Brain pericyte (primary cell): Measurements from ENCODE around the gene SYNPR.

Experiments
- DNase-seq: peaks from one replicate; pipeline ENCODE4 v3.0.0-alpha.2; 2012; ENCODE audit warnings: low read depth, low spot score

Gene SYNPR

GRCh38 chr3:63538919-63539318 lies 260.8 kb downstream of the SYNPR start:
- no peak for DNase-seq

DNA sequence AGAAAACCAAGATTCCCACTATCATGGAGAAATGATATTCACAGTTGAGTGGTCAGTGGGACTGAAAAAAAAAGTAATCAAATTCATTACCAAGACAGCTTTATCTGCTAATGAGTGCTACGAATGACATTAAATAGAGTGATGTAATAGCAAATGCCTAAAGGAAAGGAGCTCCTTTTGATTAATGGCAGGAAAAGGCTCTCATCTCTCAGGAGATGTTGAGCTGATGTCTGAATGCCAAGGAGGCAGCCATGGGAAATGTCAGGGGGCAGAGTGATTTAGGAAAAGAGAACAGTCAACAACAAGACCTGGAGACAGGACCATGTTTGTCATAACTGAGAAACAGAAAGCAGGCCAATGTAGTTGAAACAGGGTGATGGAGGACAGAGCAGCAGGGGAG lies 277.7 kb downstream of the SYNPR start:
- DNase-seq = no peak

DNA sequence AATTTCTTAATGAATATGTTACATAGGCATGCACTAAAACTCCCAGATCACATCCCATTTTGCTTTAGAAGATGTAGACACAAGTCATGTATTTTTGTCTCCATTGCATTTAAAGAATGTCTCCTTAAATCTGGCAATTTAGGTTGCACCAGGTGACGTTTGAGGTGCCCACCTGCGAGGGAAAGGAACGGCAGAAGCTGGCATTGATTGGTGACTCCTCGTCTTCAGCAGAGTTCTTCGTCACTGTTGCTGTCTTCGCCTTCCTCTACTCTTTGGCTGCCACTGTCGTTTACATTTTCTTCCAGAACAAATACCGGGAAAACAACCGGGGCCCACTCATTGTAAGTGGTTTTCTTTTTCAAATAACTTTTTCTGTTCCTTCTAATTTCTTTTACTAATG lies 278.3 kb downstream of the SYNPR start:
- DNase-seq = no peak

- no peak for DNase-seq
These were observed 279.8 kb downstream of the SYNPR start for GRCh38 chr3:63557912-63558311.

- no peak for DNase-seq
These were observed 281.8 kb downstream of the SYNPR start for GRCh38 chr3:63559884-63560283.

GRCh38 chr3:63561879-63562278 lies 283.8 kb downstream of the SYNPR start:
- DNase-seq = no peak

GRCh38 chr3:63562323-63562722 lies 284.2 kb downstream of the SYNPR start:
- no peak for DNase-seq

DNA sequence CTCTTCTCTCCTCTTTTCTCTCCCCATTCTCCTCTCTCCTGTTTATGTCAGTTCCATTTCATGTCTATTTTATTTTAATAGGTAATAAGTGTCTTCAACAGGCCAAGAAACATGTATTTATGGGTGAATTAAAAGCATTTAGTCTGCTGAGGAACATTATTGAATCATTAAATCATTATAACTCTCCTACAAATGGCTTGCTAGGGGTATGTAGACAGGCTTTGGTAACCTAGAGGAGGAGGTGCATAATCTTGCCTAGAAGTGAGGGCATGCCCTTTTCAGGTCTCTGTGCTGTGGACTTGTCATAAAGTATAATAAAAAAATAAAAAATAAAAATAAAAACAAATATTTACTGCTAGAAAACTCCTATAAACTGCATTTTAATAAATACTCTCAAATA lies 285.5 kb downstream of the SYNPR start:
- DNase-seq = no peak

DNA sequence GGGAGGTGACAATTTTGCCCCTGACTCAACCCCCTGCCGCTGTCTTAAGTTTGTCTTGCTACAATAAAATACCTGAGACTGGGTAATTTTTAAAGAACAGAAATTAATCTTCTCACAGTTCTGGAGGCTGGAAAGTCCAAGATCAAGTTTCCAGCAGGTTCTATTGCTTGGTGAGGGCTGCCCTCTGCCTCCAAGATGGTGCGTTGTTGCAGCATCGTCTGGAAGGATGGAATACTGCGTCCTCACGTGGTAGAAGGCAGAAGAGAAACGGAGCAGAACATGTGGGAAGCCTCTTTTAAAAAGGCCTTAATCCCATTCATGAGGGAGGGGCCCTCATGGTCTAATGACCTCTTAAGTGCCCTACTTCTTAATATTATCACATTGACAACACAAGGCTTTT lies 287.1 kb downstream of the SYNPR start:
- DNase-seq = no peak

DNA sequence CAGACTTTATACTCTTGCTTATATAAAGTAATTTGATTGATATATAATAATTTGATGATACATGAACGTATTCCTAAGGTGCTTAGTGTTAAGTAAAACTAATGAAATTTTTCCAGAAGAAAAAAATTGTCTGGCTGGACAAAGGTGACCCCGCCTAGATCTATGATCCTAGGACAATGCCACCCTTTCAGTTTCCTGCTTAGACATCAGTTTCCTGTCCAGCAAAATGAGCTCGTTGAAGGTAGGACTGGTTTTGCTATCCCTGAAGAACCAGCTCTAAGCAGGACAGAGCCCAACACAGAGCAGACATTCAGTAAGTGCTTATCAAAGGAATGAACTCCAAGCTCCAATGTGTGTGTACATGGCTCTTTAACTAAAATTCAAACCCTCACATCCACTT lies 293.6 kb downstream of the SYNPR start:
- no peak for DNase-seq

DNA sequence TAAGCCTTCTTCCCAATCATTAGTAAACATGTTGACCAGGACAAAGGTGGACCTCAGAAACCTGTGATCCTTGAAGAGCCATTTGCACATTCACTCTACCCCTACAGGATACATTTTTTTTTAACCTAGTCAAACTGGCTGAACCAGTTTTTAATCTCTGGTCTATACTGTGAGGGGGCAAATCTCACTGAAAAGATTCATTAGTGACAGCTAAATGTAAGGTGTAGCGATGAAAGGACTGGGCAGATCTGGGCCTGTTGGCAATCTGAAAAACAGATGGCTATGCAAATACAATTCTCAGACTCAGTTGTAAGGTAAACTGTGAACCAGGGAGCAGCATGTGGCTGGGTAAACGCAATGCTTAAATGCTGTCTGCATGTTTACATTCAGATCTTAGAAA lies 298.7 kb downstream of the SYNPR start:
- DNase-seq = no peak

GRCh38 chr3:63578858-63579257 lies 300.8 kb downstream of the SYNPR start:
- no peak for DNase-seq

- DNase-seq = no peak
These were observed 302.0 kb downstream of the SYNPR start for GRCh38 chr3:63580151-63580550.

DNA sequence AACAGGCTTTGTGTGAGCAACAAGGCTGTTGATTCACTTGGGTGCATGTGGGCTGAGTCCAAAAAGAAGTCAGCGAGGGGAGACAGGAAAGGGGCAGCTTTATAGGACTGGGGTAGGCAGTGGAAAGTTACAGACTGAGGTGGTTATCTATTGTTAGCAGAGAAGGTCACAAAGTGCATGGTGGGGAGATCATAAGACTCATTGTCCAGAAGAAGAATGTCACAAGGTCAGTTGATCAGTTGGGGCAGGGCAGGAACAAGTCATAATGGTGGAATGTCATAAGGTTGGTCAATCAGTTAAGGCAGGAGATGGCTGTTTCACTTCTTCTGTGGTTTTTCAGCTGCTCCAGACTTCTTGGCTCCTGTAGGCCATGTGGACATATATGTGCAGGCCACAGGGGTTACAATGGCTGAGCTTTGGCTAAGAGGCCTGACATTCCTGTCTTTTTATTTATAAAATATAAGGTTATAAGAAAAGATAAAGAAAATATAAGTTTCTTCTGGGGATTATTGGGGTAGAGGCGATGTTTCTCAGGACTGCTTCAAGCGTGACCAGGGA lies 304.9 kb downstream of the SYNPR start:
- DNase-seq = no peak

DNA sequence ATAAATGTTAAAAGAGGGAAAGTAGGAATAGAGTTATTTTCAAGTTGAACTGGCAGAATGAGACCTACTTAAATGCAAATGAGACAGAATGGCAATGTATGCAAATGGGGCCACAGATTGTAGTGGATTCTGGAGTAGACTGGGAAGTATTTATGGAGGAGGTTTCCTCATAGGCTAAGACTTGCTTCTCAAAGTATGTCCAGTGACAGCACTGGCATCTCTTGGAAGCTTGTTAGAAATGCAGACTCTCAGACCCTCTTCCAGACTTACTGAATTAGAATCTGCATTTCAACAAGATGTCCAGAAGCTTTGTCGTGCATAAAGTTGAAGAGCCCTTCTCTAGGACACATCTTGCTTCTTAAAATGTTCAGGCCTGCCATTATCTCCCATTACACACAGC lies 306.6 kb downstream of the SYNPR start:
- DNase-seq = no peak

DNA sequence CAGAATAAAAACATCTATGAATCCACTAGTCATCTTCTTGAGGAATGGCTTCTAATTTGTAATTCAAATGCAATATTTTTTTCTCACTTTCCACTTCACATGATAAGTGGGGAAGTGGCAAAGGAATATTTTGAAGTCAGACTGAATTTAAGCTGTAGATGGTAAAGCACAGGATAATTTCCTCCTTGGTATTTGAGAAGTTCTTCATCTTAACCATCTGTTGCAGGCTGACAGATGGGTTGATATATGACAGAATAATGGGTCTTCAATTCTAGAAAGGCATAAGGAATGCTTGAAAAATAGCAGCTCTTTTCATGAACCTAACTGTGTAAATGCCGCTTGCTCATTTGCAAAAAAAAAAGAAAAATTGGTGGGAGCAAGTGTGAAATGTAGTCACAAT lies 307.8 kb downstream of the SYNPR start:
- DNase-seq = no peak

- DNase-seq = no peak
These were observed 310.8 kb downstream of the SYNPR start for GRCh38 chr3:63588895-63589294.

GRCh38 chr3:63593779-63594178 lies 315.7 kb downstream of the SYNPR start:
- no peak for DNase-seq

GRCh38 chr3:63595221-63595620 lies 317.1 kb downstream of the SYNPR start:
- DNase-seq = no peak

DNA sequence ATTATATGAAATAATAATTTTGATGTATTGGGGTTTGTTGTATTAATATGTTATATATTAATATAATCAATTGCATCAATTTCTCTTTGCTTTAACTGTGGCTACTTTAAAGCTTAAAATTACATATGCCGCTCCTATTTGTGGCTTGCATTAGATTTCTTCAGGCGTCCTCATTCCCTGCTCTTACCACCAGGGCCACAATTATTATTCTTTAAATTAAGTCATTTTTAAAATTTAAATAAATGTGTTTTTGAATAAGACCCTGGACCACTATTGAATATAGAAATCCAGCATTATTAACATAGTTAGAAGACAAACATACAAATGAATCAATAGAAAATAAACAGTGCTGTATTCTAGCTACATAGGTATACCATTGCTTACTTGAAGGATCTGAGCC lies 318.9 kb downstream of the SYNPR start:
- DNase-seq = no peak

- no peak for DNase-seq
These were observed 329.6 kb downstream of the SYNPR start for GRCh38 chr3:63607716-63608115.

DNA sequence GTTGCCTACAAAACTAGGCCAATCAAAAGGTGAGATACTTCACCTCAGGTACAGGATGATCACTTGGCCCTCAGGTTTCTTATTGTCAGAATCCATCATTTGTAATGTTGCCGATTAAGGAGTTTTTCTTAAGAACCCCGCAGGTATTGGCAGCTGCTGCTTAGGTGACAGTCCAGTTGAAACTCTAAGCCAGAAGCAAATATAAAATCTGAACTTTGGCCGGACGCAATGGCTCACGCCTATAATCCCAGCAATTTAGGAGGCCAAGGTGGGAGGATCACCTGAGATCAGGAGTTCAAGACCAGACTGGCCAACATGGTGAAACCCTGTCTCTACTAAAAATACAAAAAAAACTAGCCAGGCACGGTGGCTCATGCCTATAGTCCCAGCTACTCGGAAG lies 331.3 kb downstream of the SYNPR start:
- no peak for DNase-seq

DNA sequence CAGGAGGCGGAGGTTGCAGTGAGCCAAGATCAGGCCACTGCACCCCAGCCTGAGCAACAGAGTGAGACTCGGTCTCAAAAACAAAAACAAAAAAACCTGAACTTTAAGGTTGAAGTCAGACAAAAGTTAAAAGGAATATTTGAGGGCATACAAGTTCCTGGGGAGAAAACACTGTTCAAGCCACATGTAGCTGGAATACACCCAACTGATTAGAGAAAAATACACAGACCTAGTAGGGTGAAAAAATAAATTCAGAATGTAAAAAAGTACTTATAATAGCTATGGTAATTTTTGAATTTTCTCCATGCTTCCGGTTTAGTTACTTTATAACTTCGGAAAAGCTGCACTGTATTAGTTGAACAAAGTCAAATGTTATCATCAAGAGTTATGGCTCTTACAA lies 331.7 kb downstream of the SYNPR start:
- no peak for DNase-seq

DNA sequence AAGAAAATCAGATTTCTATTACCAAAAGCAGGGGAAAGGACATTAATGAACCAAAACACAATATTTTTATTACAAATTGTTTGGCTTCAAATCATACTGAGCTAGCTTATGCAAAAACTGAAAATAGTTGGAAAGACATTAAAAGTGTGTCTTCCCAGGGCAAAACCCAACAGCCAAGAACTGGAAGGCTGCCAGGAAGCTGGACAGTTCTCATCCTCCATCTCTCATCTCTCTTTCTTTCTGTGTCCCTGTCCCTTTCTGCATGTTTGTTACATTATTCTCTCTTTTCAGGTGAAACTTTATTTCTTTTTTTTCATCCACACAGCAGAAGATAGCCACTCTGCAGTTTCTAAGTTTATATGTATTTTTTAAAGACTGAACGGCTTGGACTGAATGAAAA lies 333.3 kb downstream of the SYNPR start:
- no peak for DNase-seq

- no peak for DNase-seq
These were observed 335.5 kb downstream of the SYNPR start for GRCh38 chr3:63613561-63613960.
